GM04503 (cell line): ENCODE data around the gene TBC1D22A.
"Not testable (repeated sequence)": the region's sequence is repeated elsewhere in the genome, so short reads cannot be mapped to it uniquely, and the experiment has no call there.

Experiments used
- DNase-seq: peaks from one replicate; pipeline ENCODE4 v3.0.0-alpha.2; 2012; ENCODE audit warnings: low read depth

TBC1D22A gene

DNA sequence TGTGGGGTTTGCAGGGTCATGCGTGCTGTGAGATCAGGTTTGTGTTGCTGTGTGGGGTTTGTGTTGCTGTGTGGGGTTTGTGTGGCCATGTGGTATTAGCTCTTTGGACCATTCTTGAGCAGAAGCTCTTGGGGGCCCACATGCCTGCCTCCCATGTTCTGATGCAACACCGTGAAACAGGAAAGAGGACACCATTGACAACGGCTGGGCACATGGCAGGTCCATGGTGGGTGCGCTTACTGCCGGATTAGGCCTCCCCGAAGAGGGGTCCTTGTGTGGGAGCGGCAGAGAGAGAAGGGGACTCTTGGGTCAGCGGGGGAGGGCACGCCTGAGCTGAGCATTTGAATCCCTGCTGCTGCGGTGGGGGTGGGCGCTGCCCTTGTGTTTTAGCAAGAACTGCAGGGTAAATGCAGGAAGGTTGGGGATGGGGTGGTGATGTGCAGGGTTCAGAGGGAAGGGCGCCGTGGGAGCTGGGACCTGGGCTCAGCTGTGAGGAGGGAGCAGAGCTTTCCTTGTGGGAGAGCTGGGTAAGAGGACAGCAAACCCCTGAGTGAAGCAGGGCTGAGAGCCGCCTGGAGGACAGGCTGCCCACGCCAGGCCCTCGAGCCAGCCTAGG lies 361.5 kb downstream of the TBC1D22A start:
- DNase-seq = no peak

DNA sequence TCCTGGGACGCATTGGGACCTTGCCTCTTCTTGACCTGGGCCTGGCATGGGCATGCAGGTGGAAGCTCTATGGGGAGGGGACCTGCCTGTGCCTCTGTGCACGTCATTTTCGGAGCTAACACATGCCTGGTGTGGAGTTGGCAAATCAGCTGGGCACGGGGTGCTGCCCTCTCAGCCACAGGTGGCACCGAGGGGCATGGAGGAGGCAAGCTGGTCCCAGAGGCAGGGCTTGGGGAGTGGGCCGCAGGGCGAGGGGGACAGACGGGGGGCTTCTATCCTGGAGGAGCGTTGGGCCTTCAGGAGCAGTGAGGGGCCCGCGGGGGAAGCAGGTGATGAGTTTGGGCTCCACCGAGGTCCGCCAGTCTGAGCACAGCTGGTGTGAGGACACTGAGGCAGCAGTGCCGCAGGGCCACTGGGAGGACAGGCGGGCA lies 362.0 kb downstream of the TBC1D22A start:
- DNase-seq = no peak

DNA sequence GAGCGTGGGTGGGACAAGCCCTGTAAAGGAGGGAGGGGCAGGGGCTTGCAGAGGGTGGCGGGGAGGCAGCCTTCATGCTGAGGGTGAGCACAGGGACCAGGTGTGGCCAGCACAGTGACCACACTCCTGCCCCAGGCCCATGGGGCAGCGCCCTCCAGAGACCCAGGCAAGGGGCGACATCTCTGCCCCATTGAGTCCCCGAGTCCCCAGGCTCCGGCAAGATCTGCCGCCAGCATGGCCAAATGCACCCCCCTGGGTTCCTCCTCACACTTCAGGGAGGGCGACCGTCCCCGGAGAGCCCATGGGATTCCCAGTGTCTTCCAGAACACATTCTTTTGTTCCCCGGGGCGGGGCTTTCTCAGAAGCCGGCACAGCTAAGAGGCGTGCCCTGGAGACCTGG lies 362.5 kb downstream of the TBC1D22A start:
- DNase-seq = no peak

DNA sequence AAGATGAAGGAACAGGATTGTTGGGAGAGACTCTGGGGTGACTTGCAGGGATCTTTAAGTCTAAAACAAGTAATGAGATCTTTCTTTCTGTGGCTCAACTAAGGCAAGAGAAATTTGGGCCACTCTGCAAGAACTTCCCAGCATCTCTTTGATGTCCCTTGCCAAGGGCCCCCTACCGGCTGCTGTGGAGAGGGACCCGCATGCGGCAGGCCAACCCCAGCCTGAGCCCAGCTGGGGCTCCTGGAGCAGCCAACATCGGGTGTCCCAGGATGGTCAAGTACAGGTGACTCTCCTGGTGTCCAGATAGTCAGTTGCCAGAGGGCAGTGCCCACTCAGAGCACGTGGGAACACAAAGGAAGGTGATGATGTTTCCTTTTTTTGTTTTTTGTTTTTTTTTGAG lies 363.2 kb downstream of the TBC1D22A start:
- no peak for DNase-seq

DNA sequence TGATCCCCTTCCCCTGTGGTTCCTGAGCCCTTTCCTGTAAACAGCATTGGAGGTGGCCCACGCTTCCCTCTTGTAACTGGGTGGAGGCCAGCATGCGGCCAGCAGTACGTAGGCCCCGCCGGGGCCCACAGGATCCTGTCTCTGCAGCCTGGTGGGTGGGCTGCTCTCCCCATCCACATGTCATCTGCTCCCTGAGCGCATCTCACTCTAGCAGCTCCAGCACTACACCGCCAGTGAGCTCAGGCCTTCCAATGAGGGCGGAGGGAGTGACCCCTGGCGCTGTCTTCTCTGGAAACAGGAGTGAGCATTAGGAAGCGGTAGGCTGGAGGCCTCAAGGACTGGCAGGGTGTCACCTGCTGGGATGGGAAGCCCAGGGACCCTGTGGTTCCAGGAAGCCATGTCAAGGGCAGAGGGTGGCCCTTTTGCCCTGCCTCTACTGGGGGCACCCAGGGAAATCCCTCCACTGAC lies 363.9 kb downstream of the TBC1D22A start:
- DNase-seq = no peak

DNA sequence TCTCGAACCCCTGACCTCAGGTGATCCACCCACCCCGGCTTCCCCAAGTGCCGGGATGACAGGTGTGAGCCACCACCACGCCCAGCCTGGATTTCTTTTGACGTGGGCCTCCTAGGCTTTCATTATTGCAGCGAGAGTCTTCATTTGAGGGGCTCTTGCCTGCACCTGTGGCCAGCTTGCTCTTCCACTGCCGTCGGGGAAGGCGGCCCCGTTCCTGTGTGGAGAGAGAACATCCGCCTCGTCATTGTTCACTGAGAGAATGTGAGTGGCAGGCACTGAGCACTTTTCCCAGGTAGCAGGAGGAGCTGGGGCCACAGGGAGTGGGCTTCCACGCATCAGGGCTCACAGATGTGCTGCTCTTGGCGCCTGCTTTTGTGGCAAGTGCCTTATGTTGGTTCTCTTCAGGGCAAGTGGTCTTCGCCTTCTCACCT lies 365.0 kb downstream of the TBC1D22A start:
- no peak for DNase-seq

DNA sequence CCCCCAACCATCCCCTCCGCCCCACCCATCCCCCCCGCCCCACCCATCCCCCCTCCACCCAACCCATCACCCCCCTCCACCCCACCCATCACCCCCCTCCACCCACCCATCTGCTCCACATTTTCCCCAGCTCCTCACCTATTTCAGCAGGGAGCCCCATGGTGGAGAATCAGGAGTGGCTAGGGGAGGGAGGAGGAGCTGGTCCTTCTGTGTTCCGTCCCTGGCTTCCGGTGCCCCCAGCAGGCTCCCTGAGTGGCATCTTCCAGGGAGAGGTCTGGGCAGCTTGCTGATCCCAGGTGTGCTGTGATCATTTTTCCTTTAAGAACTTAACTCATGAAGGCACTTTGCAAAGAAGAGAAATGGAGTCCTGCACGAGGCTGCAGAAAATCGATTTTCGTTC lies 365.8 kb downstream of the TBC1D22A start:
- DNase-seq = no peak

DNA sequence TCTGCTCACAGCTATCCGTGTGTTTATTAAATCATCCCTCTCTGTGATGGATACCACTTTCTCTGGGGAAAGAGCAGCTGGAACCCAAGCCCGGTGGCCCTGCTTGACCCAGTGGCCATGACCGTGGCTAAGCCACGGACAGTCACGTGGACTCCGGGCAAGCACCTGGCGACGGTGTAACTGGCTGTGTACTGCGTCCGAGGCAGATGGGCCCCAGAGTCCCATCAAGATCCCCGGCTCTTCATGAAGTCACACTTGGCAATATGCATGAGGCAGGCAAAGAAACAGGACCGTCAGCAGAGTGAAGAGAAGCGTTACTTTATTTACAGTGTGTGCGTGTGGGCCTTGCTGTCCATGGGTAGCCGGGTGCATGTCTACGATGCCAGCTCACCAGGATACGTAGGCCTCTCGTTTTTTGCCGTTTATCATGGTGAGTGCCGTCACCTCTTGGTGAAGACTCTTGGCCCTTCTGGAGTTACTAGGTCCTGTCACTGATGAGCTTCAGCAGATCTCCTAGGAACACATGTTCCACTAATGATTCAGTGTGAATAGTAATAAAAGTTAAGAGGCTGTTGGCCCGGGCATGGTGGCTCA lies 366.3 kb downstream of the TBC1D22A start:
- DNase-seq = no peak

DNA sequence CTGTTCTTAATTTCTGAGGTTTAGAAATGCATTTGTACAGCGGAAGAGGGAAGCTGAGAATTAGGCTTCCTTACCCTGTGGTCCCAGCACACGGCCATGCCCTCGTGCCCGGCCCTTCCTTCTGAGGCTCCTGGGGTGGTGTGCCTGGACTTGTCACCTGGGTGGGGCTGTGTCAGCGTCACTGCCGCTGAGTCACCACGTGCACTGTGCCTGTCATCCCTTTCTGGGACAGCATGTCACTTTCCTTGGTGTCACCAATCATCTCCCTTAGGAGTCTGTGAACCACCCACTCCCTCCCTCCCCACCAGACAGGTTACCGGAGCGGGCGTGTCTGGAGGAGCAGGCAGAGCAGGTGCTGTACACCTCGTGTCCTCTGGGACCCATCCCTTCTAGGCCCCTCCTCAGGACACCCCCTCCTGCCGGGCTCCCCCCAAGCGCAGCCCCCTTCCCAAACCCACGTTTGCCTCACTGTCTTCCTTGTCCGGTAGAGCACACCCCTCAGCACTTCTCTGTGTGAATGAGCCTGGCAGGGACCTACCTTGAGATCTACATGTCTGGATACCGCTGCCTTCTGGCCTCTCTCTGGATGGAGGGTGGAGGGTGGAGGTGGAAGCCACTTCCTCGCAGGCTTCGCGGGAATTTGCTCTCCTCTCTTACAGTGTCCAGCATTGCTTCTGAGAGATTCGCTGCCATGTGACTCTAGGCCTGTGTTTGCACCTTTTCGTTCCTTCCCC lies 367.6 kb downstream of the TBC1D22A start:
- no peak for DNase-seq

DNA sequence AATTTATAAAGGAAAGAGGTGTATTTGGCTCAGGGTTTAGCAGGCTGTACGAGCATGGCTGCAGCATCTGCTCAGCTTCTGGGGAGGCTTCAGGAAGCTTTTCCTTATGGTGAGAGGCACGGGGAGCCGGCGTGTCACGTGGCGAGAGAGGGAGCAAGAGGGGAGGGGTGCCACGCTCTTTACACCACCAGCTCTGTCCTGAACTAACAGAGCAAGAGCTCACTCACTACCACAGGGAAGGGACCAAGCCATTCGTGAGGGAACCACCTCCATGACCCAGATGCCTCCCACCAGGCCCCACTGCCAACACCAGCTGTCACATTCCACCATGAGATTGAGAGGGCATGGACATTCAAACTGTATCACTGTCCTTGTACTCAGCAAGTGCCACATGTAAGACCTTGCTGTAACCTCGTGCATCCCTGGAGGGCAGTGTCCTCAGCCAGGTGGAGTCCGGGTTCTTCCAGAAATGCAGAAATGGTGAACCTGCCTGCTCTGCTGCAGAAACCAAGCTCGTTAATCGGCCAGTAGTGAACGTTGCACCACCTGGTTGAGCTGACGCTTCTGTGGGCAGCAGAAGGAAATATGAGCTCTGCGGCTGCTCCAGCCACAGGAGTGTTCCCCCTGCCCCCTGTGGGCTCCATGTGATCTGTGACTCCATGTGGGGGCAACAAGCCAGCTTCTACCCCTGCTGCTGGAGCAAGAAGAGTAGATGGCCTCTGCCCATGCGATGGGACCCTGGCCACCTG lies 368.6 kb downstream of the TBC1D22A start:
- DNase-seq = no peak

DNA sequence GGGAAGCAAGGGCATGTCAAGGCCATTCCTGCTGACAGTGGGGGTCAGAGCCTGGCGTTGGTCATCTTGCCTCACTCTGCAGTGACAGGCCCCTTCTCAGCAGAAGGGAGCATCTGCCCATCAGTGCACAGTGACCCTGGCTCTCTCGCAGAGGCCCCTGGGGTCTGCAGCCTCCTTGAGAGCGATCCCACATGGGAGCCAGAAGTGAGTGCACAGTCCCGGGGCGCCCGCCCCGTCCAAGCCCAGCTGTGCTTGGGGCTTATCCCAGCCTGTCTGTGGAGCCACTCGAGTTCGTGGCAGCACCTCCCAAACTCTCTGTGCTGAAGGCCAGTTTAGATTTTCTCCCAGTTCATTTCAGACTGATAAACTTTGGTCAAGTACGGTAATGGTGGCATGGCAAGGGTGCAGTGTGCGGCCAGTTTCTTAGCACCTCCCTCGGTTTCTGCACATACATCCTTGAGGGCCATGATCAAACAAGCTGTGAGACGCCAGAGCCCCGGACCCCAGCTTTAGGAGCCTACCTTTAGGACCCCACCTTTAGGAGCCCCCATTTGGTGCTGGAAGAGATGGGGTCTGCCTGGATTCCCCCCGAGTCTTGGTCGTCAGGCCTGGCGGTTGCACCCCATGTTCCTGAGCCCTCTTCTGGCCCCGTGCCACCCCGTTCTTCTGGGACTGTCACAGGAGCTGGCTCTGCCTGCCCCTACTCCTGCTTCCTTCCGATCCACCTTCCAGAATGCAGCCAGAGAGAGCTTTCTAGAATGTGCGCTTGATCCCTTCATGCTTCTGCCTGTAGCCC lies 369.4 kb downstream of the TBC1D22A start:
- no peak for DNase-seq

DNA sequence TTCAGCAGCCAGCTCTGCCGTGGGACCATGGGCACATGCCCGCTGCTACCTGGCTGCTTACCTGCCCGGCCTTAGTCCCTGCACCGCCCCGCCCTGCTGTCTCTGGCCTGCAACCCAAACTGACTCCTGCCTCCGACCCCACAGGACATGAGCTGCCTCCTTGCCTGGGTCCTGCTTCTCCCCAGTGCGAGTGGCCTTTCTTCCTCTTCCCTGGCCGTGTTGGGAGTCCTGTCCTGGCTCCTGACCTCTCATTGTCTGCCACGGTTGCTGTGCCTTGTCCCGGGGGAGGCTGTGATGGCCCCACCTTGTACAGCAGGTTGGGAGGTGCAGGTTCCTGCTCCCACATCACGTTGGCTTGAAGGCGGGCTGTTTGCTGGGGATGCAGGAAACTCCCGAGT lies 370.0 kb downstream of the TBC1D22A start:
- no peak for DNase-seq

DNA sequence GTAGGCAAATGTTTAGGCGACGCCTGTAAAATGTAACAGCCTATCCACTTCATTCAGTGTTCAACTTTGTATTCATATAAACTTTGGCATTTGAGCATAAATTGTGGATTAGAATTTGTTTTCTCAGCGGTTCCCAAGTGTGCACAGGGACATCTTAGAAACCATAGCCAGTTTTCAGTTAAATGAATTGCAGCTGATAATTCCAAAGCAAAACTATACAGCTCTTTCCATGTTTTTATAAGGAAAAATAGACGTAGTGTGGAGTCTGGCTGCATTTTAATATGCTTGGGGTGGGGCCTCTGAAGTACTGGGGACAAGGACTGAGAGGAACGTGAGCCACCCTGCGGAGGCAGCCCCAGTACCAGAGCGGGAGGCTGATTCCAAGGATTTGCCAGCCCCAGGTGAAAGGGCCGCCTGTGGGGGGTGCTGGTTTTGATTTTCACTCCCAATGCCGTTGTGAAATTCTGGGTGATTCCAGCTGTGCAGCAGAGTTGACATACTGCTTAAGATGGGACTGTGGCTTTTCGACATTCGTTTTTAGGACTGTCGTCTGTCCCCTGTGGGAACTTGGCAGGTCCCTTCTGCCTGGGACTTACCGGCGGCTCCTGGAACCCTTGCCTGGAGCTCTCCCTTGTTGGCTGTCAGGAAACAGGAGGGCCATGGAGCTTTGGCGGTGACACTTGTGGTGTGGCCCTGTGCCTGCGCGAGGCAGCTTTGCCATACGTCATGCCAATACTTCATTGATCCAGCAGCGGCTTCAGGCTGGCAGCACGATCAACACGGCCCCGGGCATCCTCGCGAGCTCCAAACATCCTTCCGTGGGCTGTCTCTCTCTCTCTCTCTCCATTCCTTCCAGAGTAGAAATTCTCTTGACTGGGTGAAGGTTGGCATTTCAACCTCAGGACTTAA lies 370.9 kb downstream of the TBC1D22A start:
- DNase-seq = no peak

DNA sequence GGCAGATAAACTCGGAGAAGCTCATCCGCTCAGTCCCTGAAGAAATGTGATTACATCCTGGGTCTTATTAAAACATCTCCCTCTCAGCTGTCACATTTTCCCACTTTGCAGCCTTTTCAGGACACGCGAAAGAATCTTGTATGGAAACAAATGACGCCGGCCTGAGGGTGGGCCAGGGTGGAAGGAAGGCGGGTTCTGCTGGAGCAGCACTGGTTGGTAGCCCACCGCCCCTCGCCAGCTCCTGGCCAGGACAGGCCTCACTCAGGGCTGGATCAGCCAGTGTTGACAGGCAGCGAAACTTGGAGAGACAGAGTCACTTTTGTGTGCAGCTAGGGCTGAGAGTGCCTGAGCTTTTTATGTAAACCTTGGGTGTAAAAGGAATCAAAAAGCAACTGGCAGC lies 371.8 kb downstream of the TBC1D22A start:
- no peak for DNase-seq

DNA sequence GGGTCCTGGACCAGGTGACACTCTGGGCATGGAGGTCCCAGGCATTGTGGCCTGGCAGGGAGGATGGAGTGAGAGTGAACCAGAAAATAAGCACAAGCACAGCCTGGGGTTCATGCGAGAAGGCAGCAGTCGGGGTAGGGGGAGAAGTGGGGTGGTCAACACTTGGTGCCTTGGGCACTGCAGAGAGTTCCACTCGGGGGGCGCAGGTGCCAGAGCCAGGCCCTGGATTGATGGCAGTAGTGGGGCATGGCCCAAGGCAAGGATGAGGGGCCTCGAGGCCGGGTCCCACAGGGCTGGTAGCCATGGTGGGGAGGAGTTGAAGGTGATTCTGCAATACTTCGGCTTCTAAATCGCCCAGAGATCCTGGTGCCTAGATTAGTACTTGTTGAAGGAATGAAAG lies 372.9 kb downstream of the TBC1D22A start:
- no peak for DNase-seq

DNA sequence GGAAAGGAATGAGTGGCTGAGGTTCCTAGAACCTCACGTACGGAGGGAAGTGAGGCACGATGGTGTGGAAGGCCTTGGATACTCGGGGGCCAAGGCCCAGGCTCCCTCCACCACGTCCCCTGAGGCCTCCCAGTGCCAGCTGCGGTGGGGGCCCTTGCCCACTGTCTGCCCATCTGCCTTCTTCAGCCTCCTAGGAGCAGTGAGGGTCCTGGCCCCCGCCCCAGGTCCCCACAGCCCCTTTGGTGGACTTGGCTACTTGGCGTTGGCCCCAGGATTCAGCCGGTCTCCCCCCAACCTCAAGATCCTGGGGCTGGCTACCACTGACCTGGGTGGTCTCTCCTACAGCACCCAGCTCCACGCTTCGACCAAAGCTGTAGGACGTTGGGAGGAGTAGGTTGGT lies 373.6 kb downstream of the TBC1D22A start:
- DNase-seq = no peak

DNA sequence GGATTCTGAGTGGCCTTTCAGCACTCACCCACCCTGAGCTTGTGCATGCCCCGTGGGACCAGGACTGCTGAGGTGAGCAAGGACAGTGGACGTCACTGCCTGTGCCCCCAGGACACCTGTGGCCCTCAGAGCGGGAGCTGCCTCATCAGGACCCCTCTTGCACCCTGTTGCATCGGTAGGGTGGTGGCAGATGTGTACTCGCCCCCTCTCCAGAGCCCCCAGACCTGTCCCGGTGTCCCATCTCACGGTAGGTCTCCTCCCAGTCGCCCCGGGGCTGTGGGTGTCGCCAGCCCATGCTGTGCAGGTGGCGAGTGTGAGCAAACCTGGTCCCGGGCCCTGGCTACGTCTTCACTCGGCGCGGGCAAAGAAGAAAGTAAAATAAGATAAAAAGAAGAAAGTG lies 374.2 kb downstream of the TBC1D22A start:
- no peak for DNase-seq

DNA sequence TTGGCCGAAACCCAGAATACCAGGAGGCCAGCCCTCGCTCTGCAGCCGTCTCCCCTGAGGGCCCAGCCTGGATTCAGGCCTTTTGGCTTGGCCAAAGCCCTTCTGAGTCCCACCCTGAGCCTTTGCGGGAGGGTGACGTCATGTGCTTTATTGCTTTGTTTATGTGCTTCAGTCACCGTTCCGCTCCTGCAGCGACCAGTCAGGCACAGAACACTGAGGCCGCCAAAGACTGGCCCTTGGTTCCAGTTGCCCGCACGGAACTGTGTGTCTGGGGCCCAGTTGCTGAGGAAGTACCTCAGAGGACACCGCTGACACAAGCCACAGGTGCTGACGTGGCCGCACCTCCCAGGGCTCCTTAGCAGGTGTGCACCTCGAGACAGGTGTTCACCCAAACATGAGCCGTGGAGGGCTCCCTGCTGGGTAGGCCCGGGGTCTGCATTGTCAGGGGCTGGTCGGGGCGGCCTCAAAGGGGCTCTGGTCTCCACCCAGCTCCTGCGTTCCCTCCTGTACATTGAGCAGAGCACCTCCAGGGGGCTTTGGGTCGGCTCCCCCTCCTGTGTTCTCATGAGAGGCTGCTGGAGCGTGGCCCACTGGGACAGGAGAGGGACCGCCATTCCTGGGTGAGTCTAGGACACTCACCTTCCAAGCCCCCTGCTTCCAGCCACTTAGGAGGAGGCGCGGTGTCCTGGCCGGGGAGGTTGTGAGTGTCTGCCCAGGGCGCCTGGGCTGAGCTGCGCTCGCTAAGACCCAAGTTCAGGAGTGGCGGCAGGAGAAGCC lies 376.8 kb downstream of the TBC1D22A start:
- DNase-seq = no peak

DNA sequence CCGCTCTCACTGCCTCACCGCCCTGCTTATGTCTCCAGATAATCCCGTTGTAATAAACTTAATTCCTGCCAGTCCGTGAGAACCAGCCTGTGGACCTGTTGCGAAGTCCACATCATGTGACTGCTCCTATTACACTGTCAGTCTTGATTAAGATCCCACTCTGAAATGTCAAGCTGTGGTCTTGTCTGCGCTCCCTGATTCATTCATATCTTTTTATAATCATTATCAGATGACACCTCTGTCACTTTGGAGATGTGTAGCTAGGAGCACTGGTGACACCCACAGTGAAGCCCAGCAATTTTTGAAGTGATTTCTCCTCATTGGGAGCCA lies 377.3 kb downstream of the TBC1D22A start:
- no peak for DNase-seq

DNA sequence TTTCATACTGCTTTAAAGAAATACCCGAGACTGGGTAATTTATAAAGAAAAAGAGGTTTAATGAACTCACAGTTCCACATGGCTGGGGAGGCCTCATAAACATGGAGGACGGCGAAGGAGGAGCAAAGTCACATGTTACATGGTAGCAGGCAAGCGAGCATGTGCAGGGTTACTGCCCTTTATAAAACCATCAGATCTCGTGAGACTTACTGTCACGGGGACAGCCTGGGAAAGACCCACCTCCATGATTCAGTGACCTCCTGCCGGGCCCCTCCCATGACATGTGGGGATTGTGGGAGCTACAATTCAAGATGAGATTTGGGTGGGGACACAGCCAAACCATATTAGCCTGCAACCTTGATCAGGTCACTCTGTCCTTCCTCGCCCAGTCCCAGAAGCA lies 378.5 kb downstream of the TBC1D22A start:
- DNase-seq = not testable (repeated sequence)
